H1 (cell line): ENCODE results near the gene INTS1. TPM values are rescaled to one million over a fixed set of nuclear protein-coding genes. Genes with fewer than 3 reads are reported as not detected.

Experiments
- ASH2L ChIP-seq: fragments of 200-600, 300-600 bp; sonication (generic); IDR thresholded peaks from one replicate; pipeline ENCODE4 v1.7.1; 2017; ENCODE audit warnings: low read length
- ATF2 ChIP-seq: IDR thresholded peaks from 2 replicates; pipeline ENCODE4 v1.6.1; 2012; ENCODE audit warnings: low read length, inconsistent platforms
- BCL11A ChIP-seq, 2 experiments: IDR thresholded peaks; one replicate each; pipeline ENCODE4 v1.6.1; 2011; ENCODE audit warnings: low read depth in 2 of 2, low read length in 2 of 2, mild to moderate bottlenecking in 2 of 2
- BRCA1 ChIP-seq: IDR thresholded peaks from 2 replicates; pipeline ENCODE4 v1.6.1; 2012; ENCODE audit warnings: low read depth, low read length, improper control_type of control experiment
- CHD1 ChIP-seq: IDR thresholded peaks from 2 replicates; pipeline ENCODE4 v1.6.1; 2012; ENCODE audit warnings: low read depth, low read length, improper control_type of control experiment
- CREB1 ChIP-seq: IDR thresholded peaks from 2 replicates; pipeline ENCODE4 v1.6.1; 2012; ENCODE audit warnings: inconsistent platforms
- CTCF ChIP-seq, 3 experiments: IDR thresholded peaks; 1 replicate in 2 of 3; 2 replicates in 1 of 3; pipeline versions ENCODE4 v1.5.1 to v1.6.1; 2011; ENCODE audit warnings: low read length in 3 of 3, mild to moderate bottlenecking in 3 of 3, inconsistent platforms in 2 of 3, low read depth in 1 of 3, moderate library complexity in 1 of 3; ENCODE audit not compliant: insufficient read depth in 1 of 3; ENCODE audit errors: control extremely low read depth in 1 of 3
- GTF2F1 ChIP-seq: IDR thresholded peaks from 2 replicates; pipeline ENCODE4 v1.6.1; 2012; ENCODE audit warnings: low read depth, low read length, improper control_type of control experiment, borderline replicate concordance
- MAFK ChIP-seq: IDR thresholded peaks from 2 replicates; pipeline ENCODE4 v1.6.1; 2012; ENCODE audit warnings: low read depth, mild to moderate bottlenecking, improper control_type of control experiment, low read length
- MAX ChIP-seq: IDR thresholded peaks from 2 replicates; pipeline ENCODE4 v1.6.1; 2012; ENCODE audit warnings: inconsistent platforms
- PHF8 ChIP-seq: fragments of 200-600 bp; sonication (generic); conservative IDR thresholded peaks from 2 replicates; pipeline ENCODE4 v1.7.1; 2012; ENCODE audit warnings: low read depth, mild to moderate bottlenecking, inconsistent platforms, low read length, moderate library complexity
- RBBP5 ChIP-seq: IDR thresholded peaks from 2 replicates; pipeline ENCODE4 v1.7.1; 2012; ENCODE audit warnings: low read depth, mild to moderate bottlenecking, inconsistent platforms, low read length, moderate library complexity, borderline replicate concordance
- SP1 ChIP-seq: IDR thresholded peaks from 2 replicates; pipeline ENCODE4 v1.6.1; 2011; ENCODE audit warnings: low read depth, low read length
- SP4 ChIP-seq: IDR thresholded peaks from 2 replicates; pipeline ENCODE4 v1.6.1; 2012; ENCODE audit warnings: low read length, inconsistent platforms
- SUZ12 ChIP-seq: fragments of 200-600 bp; sonication (generic); IDR thresholded peaks from 2 replicates; pipeline ENCODE4 v1.6.1; 2012; ENCODE audit warnings: mild to moderate bottlenecking, inconsistent platforms, low read length, moderate library complexity, mixed read lengths
- TEAD4 ChIP-seq: IDR thresholded peaks from 2 replicates; pipeline ENCODE4 v1.6.1; 2012; ENCODE audit warnings: low read depth, low read length, inconsistent platforms, mixed read lengths
- USF2 ChIP-seq: IDR thresholded peaks from 2 replicates; pipeline ENCODE4 v1.6.1; 2011; ENCODE audit warnings: low read length, improper control_type of control experiment
- YY1 ChIP-seq: IDR thresholded peaks from 2 replicates; pipeline ENCODE4 v1.6.1; 2011; ENCODE audit warnings: low read depth, mild to moderate bottlenecking, low read length
- ZNF274 ChIP-seq: IDR thresholded peaks from 2 replicates; pipeline ENCODE4 v1.7.0; 2012; ENCODE audit warnings: low read length, borderline replicate concordance; ENCODE audit errors: extremely low read depth
- polyA plus RNA-seq, 7 experiments: library from polyadenylated mRNA; depleted of rRNA in 3 of 7; stranded (reverse) in 5 of 7; unstranded in 2 of 7; fragments of >200 nt in 5 of 7; fragments of 200-250 nt in 2 of 7; gene quantifications; 1 replicate in 5 of 7; 2 replicates in 1 of 7; 4 replicates in 1 of 7; pipeline versions ENCODE4 v1.2.1 to v1.2.3, GENCODE V29; 2011 to 2013; ENCODE audit warnings: missing spikeins in 2 of 7, mixed read lengths in 2 of 7
- total RNA-seq: library from RNA; stranded (reverse); fragmentation: NEBNext Ultra II Directional; extraction: Animal tissue kit (Norgen Biotek cat#: 25700); gene quantifications from 2 replicates; pipeline ENCODE4 v1.2.1, GENCODE V29; 2021

INTS1 gene
- total and polyA plus RNA-seq, 2 of the 8 experiments (the other 6 are each of a cell fraction or from before 2014, with no cell fraction given), result 76.9 to 104 TPM

- TF ChIP-seq CHD1 (no peak), ZNF274 (no peak), ATF2 (no peak), YY1 (peak; percentile 67; the same call in 1 of the 2 replicates), TEAD4 (no peak), CTCF (IDR thresholded peaks at IDR 0.05; ENCODE audit: control extremely low read depth in 1 of 3, insufficient read depth in 1 of 3, low read depth in 1 of 3, low read length in 3 of 3) (no peak), ASH2L (peak; percentile 36), SP4 (no peak), BRCA1 (no peak), BCL11A (IDR thresholded peaks at IDR 0.05; ENCODE audit: low read depth in 2 of 2, low read length in 2 of 2) (no peak), SUZ12 (no peak), RBBP5 (no peak; the same call in 1 of the 2 replicates), USF2 (no peak), MAX (peak; percentile 43; the same call in 1 of the 2 replicates), GTF2F1 (no peak), MAFK (no peak), SP1 (no peak), CREB1 (peak; percentile 76; the same call in 1 of the 2 replicates), PHF8 (peak; percentile 82)
Measured at GRCh38 chr7:1458683-1459511, 45.3 kb downstream of the INTS1 start, which contains the start of gene MICALL2 (continued).
